Uterus (tissue), 4 donors: ENCODE results near the gene CYP27A1. TPM values are rescaled to one million over a fixed set of nuclear protein-coding genes. Genes with fewer than 3 reads are reported as not detected.

ENCODE experiments used
- DNase-seq, 2 donors: peaks; one replicate each; pipeline ENCODE4 v3.0.0-alpha.2; 2019 to 2020
- H3K27ac ChIP-seq, 2 donors: fragments of 200-600 bp; sonication (generic); 1 replicate in 1 of 2; 2 replicates in 1 of 2; pipeline ENCODE4 v1.5.1; 2016 to 2018
- H3K27me3 ChIP-seq, 2 donors: fragments of 200-600 bp; sonication (generic); one replicate each; pipeline ENCODE4 v1.5.1; 2018 to 2019; ENCODE audit warnings: control low read depth in 1 of 2
- H3K36me3 ChIP-seq, 2 donors: fragments of 200-600 bp; sonication (generic); one replicate each; pipeline ENCODE4 v1.5.1; 2019; ENCODE audit warnings: control low read depth in 1 of 2
- H3K4me1 ChIP-seq, 2 donors: fragments of 200-600 bp; sonication (generic); one replicate each; pipeline ENCODE4 v1.5.1; 2018 to 2019; ENCODE audit warnings: control low read depth in 1 of 2
- H3K4me3 ChIP-seq, 2 donors: fragments of 200-600 bp; sonication (generic); 1 replicate in 1 of 2; 2 replicates in 1 of 2; pipeline ENCODE4 v1.5.1; 2018 to 2019; ENCODE audit warnings: mild to moderate bottlenecking in 1 of 2
- H3K9me3 ChIP-seq, 2 donors: fragments of 200-600 bp; sonication (generic); one replicate each; pipeline ENCODE4 v1.5.1; 2019; ENCODE audit warnings: control low read depth in 1 of 2
- CTCF ChIP-seq, 4 experiments: fragments of 200-600 bp in 2 of 4; fragments of 450-650 bp in 2 of 4; sonication (generic) in 2 of 4; IDR thresholded peaks; one replicate each; pipeline ENCODE4 v1.5.1; 2016 to 2019; ENCODE audit warnings: antibody characterized with exemption in 4 of 4, mild to moderate bottlenecking in 2 of 4, moderate library complexity in 1 of 4
- POLR2A ChIP-seq, 2 donors: fragments of 450-650 bp; IDR thresholded peaks; one replicate each; pipeline ENCODE4 v1.6.1; 2016; ENCODE audit warnings: antibody characterized with exemption in 2 of 2, mild to moderate bottlenecking in 1 of 2, moderate library complexity in 1 of 2
- intact Hi-C: fragments of 100-400 bp; cut with DNase I; formaldehyde crosslinking; loops from one replicate; pipeline ENCODE4 v1.15.1; 2023; ENCODE audit warnings: low total_unique reads
- total RNA-seq, 4 donors: library from RNA; depleted of rRNA in 3 of 4; stranded (reverse); fragments of >200 nt in 3 of 4; gene quantifications; one replicate each; pipeline versions ENCODE4 v1.1.0 to v1.2.4, GENCODE V29; 2014 to 2023
- donor health status: DM: yes; HTN: yes; CAD: no.

CYP27A1 gene
- total RNA-seq: 10 to 100 TPM in 2 of 4 donors, 1 to 10 TPM in 2; 4.1 to 15.7 (median 8.7) TPM

- Histone ChIP-seq H3K4me3 (peak within 1 kb of the TSS; percentile 59 to 70), H3K27ac (peak within 1 kb of the TSS; percentile 72 to 76), H3K4me1 (no peaks in the 10 kb centered on the region), H3K9me3 (no peaks in the 10 kb centered on the region), H3K27me3 (no peaks in the 10 kb centered on the region), H3K36me3 (no peaks in the 10 kb centered on the region)
- intact Hi-C loops: no loop called here
- peak; percentile 34 to 50 for DNase-seq
- TF ChIP-seq CTCF (IDR thresholded peaks at IDR 0.05) (no peak), POLR2A (IDR thresholded peaks at IDR 0.05) (peak in 1 of 2 donors; percentile 25)
Measured at GRCh38 chr2:218781691-218782527, at the start of gene CYP27A1. TSS of gene CYP27A1 (plus strand) at chr2:218782147. CDS start at chr2:218782183, 36 bp downstream.

GRCh38 chr2:218732761-218733158 is 49.2 kb upstream of the CYP27A1 start:
- intact Hi-C loops: no loop called here
- no peak overlapping the region for H3K27ac ChIP-seq

GRCh38 chr2:218733171-218734021 is 48.6 kb upstream of the CYP27A1 start:
- peaks cover 0 to 7% of the 10 kb centered on the region in 2 donors for H3K4me1 ChIP-seq
- no peak for DNase-seq
- no peak overlapping the region for H3K27ac ChIP-seq
- H3K27me3 ChIP-seq: no peaks in the 10 kb centered on the region
- H3K36me3 ChIP-seq: no peaks in the 10 kb centered on the region
- intact Hi-C loops: no loop called here
- TF ChIP-seq POLR2A (IDR thresholded peaks at IDR 0.05): no peak
- no peak for TF ChIP-seq CTCF (IDR thresholded peaks at IDR 0.05)
- no peak overlapping the region for H3K4me3 ChIP-seq
- no peaks in the 10 kb centered on the region for H3K9me3 ChIP-seq

More at GRCh38 chr2:218732761-218733158, 49.2 kb upstream of the CYP27A1 start:
- TF ChIP-seq POLR2A (IDR thresholded peaks at IDR 0.05) (no peak), CTCF (IDR thresholded peaks at IDR 0.05) (no peak)
- Histone ChIP-seq H3K27me3 (no peaks in the 10 kb centered on the region), H3K4me3 (no peak overlapping the region), H3K9me3 (no peaks in the 10 kb centered on the region), H3K4me1 (peaks cover 0 to 7% of the 10 kb centered on the region in 2 donors), H3K36me3 (no peaks in the 10 kb centered on the region)
- no peak for DNase-seq

GRCh38 chr2:218734190-218734975 is 47.6 kb upstream of the CYP27A1 start:
- intact Hi-C loops: no loop called here
- Histone ChIP-seq H3K27ac (no peak overlapping the region), H3K4me1 (peaks cover 0 to 7% of the 10 kb centered on the region in 2 donors), H3K4me3 (no peak overlapping the region), H3K36me3 (no peaks in the 10 kb centered on the region), H3K9me3 (no peaks in the 10 kb centered on the region), H3K27me3 (no peaks in the 10 kb centered on the region)
- DNase-seq: no peak
- TF ChIP-seq POLR2A (IDR thresholded peaks at IDR 0.05) (no peak), CTCF (IDR thresholded peaks at IDR 0.05) (no peak)
